HG03575 (cell line): ENCODE data around the gene MGLL.

Experiments used
- ATAC-seq: cut with Tn5 transposase; IDR thresholded peaks from one replicate; pipeline ENCODE4 v1.9.1; 2021; ENCODE audit not compliant: unreplicated experiment, insufficient number of reproducible peaks, low FRiP score; ENCODE audit errors: extremely low read depth

MGLL gene

DNA sequence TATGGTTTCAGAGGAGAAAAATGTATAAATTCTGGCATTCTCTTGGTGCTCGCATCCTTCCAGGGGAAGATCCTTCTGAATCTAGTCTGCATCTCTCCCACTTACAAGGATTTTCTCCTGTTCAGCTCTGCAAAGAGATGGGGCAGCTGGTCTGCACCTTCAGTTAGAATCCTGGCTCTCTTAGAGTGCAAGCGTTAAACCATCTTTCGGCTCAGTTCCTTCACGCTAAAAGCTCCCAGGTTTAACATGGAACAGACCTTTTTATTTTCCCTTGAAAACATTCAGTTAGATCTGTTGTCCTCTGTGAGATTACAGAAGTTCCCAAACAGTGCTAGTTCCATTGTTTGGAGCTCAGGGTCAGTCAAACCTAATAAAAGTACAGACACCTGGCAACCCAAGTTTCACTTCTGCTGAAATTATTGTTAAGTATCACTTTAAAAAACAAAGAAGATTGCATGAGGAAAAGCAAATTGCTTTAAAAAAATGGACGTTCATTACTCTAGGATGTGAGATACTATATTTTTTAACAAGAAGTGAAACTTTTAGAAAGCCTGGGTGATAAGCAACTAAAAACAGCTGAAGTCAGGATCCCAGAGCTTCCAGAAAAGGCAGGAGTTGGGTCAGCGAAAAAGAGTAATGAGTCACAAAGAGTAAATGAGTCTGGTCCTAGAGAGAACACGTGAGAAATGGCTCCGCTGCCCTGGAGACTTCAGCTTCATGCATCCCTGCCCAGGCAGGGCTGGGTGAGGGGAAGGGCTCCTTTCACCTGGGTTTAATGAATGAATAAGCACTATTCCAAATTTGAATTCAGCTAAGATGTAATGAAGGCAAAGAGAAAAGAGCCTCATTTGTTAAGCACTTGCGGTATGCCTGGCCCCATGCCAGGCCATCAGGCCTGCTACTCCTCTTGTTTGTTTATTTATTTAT is 86.3 kb downstream of the MGLL start:
- ATAC-seq: no peak

DNA sequence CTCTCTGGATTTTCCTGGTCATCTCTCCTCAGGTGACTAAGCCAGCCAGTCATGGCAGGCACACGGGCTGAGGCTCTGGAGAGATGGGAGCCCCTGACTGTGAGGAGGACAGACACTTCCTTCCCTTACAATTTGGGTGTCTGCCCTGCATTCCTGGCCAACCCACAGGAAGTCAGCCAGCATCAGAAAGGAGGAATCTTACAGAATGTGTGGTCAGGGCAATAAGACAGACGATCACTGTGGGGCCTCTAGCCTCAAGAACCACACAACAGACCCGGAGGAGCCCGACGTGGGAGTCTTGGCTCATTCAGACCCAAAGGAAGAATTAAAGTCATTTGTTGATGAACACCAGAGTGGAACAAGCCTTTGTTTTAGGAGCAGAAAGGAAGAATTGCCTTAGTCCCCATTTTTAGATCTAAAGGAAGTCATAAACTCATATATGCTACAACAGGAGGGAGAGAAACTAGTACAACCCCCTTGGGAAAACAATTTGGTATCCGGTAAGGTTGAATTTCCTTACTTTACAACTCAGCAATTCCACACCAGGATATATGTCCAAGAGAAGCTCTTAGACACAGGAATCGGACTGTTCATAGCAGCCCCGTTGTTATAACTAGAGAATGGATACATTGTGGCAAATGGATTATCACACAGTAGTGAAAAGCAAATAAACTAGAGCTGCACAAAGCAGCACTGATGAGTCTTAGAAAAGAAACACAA is 87.4 kb downstream of the MGLL start:
- ATAC-seq: no peak

DNA sequence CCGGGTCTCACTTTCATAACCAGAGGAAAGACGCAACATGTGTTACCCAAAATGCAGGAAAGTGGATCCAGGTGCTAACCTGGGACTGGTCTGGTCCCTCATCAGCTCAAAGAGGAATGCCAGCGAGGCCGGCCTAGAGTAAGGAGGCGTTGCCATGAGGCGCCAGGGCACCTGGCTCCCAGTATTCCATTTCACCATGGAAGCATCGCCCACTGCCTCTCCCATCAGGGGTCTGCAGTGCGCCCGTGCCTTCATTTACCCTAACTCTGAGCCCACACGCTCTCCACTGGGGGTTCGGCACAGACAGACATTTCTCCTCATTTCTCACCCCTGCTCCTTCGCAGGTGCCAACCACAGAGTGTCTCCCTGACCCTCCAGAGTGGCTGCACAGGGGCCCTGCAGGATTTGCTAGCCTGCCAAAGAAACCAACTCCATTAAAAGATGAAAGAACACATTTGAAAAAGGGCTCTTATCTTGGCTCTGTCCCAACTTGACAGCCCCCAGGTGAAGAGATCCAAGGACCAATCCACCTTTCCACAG is 88.1 kb downstream of the MGLL start:
- no peak for ATAC-seq

DNA sequence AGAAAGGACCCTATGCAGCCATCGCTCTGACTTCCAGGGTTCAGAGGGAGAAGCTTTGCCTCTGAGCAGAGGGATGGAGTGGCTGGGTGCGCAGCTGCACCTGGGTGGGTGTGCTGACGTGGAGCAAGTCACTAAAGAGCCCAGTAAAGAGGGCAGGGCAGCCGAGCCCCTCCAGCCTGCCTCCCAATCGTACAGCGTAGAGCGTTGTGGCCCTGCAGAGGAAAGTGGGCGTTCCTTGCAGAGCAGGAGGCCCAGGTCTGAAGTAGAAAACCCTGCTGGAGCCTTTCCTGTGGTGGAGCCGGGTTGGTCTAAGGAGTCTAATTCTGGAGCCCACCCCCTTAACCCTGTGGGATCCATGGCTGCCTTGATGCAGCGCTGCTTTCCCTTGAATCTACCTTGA is 88.5 kb downstream of the MGLL start:
- no peak for ATAC-seq

DNA sequence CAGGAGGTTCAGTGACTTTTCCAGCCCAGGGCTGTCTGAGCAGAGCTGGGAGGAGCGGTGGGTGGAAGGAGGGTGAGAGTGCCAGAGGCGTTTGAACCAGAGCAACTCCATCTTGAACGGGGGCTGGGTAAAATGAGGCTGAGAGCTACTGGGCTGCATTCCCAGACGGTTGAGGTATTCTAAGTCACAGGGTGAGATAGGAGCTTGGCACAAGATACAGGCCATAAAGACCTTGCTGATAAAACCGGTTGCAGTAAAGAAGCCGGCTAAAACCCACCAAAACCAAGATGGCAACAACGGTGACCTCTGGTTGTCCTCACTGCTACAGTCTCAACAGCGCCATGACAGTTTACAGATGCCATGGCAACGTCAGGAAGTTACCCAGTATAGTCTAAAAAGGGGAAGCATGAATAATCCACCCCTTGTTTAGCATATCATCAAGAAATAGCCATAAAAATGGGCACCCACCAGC is 89.4 kb downstream of the MGLL start:
- no peak for ATAC-seq

DNA sequence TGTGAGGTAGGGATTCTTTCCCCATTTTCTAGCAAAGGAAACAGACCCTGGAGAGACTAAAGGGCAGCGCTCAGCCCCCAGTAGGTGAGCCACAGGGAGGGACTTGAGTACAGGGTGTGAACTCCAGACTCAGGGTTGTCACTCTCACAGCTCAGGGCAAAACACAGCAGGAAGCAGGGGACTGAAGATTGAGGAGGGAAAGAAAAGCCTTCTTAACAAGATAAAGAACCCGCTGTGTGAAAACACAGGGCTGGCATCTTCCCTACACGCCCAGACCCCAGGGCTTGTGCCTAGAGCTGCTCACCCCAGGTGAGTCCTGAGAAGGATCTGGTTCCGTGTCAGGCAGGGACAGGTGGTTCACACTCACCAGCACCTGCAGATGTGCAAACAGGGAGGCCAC is 90.0 kb downstream of the MGLL start:
- ATAC-seq: no peak

DNA sequence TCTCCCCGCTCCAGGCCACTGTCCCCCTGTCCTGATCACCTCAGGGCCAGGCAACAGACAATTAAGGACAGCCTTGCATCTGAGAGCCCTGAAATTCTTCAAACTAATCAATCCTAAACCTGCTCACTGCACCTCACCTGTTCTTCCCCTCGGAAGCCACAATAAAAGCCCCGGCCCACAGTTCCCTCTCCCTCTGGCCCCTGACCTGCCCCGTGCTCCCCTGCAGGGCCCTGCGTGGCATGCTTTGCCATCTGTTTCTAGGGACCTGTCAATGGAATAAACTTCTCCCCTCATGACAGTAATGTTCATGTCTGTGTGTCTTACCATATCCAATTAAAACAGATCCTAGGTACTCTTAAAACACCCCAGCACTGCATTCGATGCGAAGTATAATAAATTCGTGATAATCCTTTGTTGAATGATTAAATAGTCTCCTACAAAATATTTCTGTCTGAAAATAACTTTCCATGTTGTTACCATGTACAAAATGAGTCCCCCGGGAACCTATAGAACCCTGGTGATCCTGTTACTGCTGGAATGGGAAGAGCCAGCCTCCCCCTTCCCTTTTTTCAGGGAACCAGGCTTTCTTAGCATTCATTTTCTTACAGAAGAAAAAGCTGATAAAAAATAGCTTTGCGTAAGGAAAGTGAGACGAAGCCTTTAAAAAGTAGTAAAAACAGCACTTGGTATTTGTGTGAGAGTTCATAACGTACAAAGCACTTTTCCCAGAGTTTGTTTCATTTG is 90.6 kb downstream of the MGLL start:
- ATAC-seq: no peak

DNA sequence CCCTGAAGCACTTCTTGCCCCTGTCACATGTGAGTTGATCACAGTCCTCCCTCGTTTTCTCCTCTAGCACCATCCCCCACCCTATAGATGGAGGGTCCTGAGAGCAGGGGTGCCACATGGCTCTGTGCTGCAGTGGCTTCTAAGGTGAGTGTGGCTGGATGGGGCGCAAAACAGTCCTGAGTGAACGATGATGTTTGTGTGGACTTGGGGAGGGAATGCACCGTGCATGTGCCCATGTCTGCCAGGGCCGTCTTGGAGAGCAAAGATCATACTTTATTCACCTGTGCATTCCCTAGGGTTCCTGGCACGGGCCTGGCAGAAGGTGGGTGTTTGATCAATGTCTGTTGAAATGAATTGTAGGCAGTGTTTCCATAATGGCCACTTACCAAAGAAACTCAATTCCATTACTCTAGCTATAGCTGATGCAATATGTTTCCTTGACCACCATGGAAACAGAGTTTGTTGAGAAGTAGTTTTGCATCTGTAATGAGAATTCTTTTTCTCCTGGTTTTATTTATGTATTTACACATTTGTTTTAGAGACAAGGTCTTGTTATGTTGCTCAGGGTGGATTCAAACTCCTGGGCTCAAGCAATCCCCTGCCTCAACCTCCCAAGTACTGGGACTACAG is 91.5 kb downstream of the MGLL start:
- no peak for ATAC-seq

DNA sequence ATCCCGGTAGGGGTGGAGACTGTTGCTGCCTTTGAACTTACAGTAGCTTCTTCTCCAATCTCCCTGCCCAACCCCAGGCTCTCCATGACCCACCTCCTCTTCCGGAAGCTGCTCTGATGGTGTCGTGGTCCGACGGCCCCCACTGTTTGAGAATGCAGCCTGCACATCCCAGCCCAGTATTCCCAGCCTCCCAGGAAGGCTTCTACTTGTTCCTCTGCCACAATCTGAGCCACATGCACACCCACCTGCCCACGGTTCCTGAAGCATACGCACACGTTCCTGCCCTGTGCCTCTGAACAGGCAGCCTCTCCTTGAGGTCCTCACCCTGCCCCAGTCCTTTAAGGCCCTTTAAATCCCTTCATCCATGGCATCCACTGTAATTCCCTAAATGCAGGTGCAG is 92.1 kb downstream of the MGLL start:
- ATAC-seq: no peak

DNA sequence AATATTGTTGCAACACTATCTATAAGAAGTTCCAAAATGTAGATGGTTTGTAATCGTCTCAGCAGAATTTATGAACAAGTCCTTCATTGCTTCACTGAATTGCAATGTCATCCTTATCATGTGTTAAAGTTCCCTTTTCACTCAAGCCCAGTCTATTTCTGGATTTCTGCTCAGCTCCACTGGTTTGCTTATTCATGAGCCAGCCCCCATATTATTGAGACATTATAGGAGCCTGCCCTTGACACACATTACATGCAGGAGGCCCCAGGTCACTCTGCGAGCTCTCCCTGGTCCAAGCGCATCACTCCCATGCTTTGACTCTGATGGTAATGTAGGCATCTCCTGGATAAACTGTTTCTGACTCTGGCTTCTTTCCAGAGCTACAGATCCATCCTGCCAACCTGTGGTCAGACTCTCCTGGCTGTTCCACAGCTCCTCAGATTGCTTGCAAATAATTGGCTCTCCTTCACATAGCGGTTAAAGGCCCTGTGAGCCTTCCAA is 92.7 kb downstream of the MGLL start:
- ATAC-seq: no peak

DNA sequence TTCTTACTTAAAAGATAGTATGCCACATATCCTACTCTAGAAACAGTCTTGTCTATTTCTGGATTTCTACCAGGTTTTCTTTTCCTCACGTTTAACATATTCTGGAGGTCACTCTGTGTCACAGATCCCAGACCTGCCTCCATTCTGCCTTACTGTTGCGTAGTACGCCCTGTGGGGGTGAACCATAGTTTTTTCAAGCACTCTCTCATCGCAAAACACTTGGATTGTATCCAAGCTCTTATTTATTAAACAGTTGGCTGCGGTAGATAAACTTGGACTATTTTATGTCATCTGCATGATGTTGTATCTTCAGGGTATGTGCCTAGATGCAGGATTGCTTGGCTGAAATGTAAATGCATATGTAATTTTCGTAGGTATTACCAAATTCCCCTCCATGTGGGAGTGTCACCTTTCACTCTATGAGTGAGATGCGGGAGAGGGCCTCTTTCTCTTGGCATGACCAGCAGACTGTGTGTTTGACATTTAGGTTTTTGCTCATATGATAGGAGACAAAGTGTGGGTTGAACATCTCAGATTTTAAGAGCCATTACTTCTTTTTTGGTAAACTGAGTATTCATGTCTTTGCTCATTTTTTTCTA is 93.8 kb downstream of the MGLL start:
- ATAC-seq: no peak

DNA sequence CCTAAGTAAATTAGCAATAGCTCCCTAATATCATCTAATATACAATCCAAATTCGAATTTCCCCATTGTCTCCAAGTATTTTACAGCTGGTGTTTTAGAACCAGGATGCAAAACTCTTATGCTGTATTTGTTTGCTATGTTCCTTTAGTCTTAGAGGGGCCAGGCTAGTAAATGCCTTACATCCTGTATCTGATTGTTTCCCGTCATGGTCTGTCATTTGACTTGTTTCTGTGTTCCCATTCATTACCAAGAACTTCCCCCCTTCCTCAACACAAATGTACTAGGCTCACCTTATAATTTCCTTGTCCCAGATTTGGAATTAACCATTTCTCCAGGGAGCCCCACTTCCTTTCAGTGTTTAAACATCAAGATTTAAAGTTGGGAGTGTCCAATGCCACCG is 95.4 kb downstream of the MGLL start:
- no peak for ATAC-seq

DNA sequence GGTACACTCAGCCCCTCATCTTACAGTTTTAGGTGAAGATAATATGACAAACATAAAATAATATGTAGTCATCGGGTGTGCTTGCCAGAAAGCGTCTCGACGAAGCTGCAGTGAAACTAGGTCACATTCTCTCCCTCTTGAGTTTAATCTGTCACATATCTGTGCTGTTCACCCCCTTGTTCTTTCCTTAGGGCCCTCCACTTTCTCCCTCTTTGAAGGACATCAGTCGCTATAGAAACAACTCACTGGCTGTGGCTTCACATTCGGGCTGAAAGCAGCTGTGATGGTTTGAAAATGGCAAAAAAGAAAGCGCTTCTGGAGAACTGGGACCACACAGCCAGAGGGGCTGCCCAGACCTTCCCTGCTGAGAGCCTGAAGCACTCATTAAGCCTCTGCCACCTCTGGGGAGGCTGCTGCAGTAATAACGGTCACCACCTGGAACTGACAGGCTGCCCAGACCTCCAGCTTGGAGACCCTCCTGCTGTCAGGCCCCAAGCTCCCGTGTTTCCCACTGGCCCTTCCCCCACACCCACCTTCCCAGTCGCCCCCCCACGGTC is 99.2 kb downstream of the MGLL start:
- no peak for ATAC-seq

DNA sequence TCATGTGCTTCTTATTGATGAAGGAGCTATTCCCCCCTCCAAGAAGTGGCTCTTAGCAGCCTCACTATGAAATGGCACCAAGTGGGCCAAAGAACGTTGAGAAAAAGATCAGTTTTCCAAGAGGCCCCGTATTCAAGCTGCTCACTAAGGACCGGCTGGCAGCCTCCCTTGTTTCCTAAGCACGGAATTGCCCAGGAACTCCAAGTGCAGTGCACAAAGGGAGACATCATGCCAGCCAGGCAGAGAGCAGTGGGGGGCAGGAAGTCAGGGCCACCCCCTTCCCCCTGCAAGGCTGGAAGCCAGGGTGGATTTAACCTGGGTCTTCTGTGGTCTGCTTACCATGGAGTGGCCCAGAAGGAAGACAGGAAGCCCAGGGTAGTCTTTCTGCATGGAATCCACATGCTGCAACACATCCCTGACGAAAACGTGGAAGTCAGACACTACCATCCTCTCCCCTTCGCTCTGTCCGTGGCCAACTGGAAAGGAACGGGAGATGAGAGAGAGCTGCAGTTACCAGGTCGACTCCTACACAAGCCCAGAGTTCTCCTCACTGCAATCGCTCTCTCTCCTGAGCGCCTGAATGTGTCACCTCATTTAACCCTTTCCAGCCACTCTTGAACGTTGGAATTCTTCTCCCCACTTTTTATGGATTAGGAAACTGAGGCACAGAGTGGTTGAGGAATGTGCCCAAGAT is 100.1 kb downstream of the MGLL start:
- ATAC-seq: no peak

DNA sequence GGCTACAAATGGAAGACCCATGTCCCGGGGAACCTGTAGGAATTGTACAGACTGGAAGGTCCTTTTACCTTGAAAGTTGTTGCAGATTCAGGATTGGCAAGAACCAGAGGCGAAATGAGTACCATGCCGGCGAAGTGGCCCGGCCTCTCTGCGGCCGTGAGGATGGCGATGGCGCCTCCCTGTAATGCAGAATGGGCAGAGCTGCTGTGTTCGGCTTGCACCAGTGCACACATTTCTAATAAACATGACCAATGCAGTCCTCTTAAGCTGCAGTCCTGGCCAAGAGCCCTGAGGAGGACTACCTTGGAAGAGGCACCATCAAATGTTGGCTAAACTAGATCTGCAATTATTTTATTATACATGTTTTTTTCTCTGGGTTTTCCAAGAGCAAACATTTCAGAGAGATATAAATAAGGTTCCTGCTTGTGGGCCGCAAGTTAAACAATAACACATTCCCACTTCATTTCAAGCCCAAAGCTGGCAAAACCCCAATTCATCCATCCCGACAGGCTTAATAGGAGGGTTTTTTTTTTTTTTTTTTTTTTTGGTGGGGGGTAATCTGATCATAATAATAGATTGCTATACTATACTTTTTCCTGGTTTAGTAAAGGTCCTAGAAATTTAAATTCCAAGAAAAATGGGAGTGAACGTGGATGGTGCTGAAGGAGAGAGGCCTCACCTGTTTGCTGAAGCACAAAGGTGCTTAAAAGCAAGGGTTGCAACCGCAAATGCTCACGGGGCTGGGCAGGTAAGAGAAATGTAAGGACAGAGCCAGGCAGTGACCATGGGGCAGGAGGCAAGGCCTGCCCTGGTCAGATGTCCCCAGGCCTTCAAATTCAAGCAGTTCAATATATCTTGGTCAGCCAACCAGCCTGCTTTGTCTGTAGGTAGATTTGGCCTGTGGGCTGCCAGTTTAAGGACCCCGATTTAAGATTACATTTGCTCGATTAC is 101.1 kb downstream of the MGLL start:
- no peak for ATAC-seq

DNA sequence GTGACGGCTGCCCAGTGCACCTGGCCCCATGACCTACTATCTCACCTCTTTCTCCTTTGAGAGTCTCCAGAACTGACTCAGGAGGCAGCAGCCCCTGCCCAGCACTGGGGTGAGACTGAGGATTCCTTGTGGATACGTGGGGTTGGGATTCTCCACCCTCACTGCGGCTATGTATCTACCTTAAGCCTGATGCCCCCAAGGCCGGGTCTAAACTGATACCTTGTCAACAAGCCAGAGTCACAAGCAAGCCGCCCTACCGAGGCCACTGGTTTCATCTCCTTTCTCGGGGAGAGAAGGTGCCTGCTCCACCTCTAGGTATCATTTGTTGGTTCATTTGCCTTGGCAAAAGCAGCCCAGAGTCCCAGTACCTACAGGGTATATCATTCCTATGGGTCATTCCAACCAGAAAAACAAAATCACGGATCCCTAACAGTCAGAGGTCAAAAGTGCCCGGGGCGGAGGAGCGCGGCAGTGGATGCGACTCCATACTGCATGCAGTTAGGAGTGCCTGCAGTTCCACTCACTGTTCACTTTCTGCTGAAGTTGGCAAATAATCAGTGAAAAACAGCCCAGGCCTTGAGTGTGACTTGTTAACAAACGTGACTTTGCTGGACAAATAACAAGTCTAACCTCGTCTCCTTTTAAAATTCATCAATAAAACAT is 102.0 kb downstream of the MGLL start:
- ATAC-seq: no peak
